GM21381 (cell line): ENCODE data around the gene ERICH2.

Experiments used
- ATAC-seq: cut with Tn5 transposase; IDR thresholded peaks from one replicate; pipeline ENCODE4 v1.9.1; 2021; ENCODE audit warnings: mild to moderate bottlenecking, moderate library complexity; ENCODE audit not compliant: unreplicated experiment

The ERICH2 gene

DNA sequence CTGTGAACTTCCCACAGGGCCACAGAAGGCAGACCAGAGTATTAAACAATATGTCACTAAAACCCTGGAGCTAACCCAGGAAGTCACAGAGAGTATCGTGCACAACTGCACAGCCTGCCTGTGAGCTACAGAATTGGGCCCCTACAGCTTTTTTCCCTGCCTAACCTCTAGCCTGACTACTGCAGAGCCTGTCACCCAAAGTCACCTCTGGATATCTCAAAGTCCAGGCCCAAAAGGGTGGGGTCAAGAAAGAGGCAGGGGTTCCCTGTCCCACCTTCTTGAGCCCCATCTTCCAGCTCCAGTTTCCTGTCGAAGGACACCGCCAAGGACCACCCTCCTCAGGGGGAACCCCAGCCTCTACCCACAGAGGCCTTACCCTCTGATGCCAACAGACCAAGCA is 60.0 kb downstream of the ERICH2 start:
- ATAC-seq: no peak

DNA sequence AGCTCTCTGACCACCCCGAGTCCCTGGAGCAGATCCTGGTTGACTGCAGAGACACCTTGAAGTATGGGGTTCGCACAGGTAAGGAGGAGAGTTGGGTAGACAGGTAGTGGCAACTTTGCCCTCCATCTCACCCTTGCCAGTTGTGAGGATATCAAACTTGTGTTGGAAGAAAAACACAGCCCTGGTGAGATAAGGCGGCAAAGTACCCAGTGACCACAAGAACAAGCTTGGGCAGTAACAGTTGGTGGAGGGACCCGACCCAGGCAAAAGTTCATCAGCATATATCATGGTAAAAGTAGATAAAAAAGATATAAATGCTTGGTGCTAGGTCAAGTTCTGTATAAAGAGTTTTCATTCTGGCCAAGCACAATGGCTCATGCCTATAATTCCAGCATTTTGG is 60.9 kb downstream of the ERICH2 start:
- ATAC-seq: no peak

- no peak for ATAC-seq
Measured at GRCh38 chr2:170836027-170836426, 65.8 kb downstream of the ERICH2 start.

DNA sequence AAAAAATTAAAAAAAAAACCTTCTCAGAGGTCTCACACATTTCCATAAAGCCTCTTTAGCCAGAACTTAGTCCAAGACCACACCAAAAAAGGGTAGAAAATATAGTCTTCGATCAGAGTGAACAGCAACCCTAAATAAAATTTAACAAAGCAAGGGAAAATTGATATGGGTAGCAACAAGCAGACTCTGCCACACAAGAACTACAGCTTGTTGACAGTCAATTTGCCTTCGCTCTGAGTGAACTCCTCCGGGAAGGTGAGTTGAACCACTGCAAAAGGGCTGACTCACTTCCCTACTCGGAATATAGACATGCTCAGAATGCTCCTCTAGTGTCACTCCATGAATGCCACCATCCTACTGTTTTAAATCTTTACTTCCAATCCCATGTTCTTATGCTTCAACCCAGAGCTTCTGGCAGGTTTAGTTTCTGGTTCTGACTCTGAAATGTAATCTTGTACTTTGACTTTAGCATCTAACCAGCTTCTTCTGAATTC is 70.6 kb downstream of the ERICH2 start:
- no peak for ATAC-seq

- ATAC-seq: no peak
Measured at GRCh38 chr2:170842785-170843184, 72.6 kb downstream of the ERICH2 start.

- no peak for ATAC-seq
Measured at GRCh38 chr2:170843656-170844055, 73.5 kb downstream of the ERICH2 start.

DNA sequence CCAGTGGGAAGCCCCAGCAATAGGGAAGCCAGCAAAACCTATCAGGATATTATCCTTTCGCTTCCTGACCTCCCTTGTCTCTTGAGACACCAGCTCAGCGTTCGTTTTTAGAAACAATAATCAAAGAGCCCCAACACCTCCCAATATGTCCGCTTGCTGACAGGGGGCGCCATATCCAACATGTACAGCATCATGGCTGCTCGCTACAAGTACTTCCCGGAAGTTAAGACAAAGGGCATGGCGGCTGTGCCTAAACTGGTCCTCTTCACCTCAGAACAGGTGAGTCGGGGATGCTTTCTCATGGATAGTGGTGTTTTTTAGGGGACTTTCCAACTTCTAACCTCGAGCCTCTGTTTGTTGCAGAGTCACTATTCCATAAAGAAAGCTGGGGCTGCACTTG is 75.2 kb downstream of the ERICH2 start:
- no peak for ATAC-seq

GRCh38 chr2:170846314-170846713 is 76.1 kb downstream of the ERICH2 start:
- no peak for ATAC-seq

GRCh38 chr2:170847716-170848115 is 77.5 kb downstream of the ERICH2 start:
- ATAC-seq: no peak
